ENCODE data around the gene ASMTL. TPM values are rescaled to one million over a fixed set of nuclear protein-coding genes. Genes with fewer than 3 reads are reported as not detected.
"Not testable (repeated sequence)": the region's sequence is repeated elsewhere in the genome, so short reads cannot be mapped to it uniquely, and the experiment has no call there.

ASMTL gene
- total RNA-seq, 1 donor from 2014 or later = 23.8 TPM

DNA sequence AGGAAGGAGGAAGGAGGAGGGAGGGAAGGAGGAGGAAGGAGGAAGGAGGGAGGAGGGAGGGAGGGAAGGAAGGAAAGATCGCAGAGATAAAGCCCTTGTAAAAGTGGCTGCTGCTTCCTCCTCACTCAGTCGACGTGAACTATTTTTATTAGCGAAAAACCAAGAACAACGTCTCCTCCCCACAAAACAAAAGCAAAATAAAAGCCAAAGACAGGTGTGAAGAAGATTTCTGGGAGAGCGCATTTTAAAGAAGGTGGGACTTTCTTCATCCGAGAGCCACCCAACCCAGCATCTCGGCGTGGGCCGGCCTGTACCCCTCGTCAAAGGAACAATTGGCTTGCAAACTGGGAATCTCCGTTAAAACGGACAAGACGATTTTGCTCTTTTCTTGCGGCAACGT, 40.7 kb upstream of the ASMTL start:
- no peaks in the 10 kb centered on the region for H3K27me3 ChIP-seq
- H3K4me3 ChIP-seq = no peak overlapping the region
- intact Hi-C loops (cut with DNase I) = no loop called here
- H3K27ac ChIP-seq = no peak overlapping the region
- no peaks in the 10 kb centered on the region for H3K36me3 ChIP-seq
- no peaks in the 10 kb centered on the region for H3K9me3 ChIP-seq
- DNase-seq = peak; percentile 39
- TF ChIP-seq CTCF (IDR thresholded peaks at IDR 0.05) = no peak
- no peaks in the 10 kb centered on the region for H3K4me1 ChIP-seq
- ATAC-seq = no peak

DNA sequence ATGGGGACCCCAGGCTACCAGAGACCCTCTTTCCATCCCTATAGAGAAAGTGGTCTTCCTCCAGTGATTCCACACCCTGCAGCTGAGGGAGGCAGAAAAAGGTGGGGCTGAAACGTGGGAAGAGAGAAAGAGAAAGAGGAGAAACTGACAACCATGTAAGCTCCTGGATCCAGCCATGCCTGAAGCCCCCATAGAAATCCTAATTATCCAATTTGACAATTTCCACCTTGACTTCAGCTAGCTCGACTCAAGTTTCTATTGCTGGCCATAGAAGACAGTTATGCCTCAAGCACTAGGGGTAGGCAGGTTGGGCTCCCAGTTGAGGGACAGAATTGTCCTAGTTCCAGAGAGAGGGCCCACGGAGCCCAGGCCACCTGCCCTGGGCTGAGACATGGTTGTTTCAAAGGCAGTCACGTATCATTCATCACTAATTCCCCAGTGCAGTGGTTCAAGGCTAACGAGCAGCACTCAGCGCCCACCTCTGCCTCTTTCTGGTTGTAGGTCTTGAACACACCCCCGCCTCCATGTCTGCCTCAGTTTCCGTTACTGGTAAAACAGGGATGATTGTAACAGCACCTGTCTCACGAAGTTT, 39.8 kb upstream of the ASMTL start:
- ATAC-seq = no peak
- DNase-seq = peak; percentile 18
- H3K9me3 ChIP-seq = no peaks in the 10 kb centered on the region

GRCh38 chrX:1491851-1492349, 39.2 kb upstream of the ASMTL start:
- Histone ChIP-seq H3K4me1 (no peaks in the 10 kb centered on the region), H3K9me3 (no peaks in the 10 kb centered on the region), H3K27me3 (no peaks in the 10 kb centered on the region), H3K27ac (no peak overlapping the region), H3K36me3 (no peaks in the 10 kb centered on the region), H3K4me3 (no peak overlapping the region)
- intact Hi-C loops (cut with DNase I) = no loop called here
- ATAC-seq (peak; percentile 55), DNase-seq (peak; percentile 47)
- TF ChIP-seq CTCF (IDR thresholded peaks at IDR 0.05) = no peak

More for the DNA sequence above, 39.8 kb upstream of the ASMTL start:
- no peaks in the 10 kb centered on the region for H3K36me3 ChIP-seq
- H3K4me1 ChIP-seq = no peaks in the 10 kb centered on the region
- intact Hi-C loops (cut with DNase I) = no loop called here
- no peak overlapping the region for H3K27ac ChIP-seq
- no peaks in the 10 kb centered on the region for H3K27me3 ChIP-seq
- no peak overlapping the region for H3K4me3 ChIP-seq
- TF ChIP-seq CTCF (IDR thresholded peaks at IDR 0.05) = no peak

GRCh38 chrX:1491248-1491647, 38.5 kb upstream of the ASMTL start:
- H3K9me3 ChIP-seq; H3K4me3 ChIP-seq; DNase-seq; H3K27ac ChIP-seq; H3K27me3 ChIP-seq; ATAC-seq; intact Hi-C loops (cut with DNase I); H3K36me3 ChIP-seq; H3K4me1 ChIP-seq: not testable (repeated sequence)

DNA sequence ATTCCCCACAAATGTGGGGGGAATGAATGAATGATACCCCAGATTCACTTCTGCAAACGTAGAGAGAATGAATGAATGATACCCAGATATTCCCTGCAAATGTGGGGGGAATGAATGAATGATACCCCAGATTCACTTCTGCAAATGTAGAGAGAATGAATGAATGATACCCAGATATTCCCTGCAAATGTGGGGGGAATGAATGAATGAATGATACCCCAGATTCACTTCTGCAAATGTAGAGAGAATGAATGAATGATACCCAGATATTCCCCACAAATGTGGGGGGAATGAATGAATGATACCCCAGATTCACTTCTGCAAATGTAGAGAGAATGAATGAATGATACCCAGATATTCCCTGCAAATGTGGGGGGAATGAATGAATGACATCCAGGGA, 38.0 kb upstream of the ASMTL start:
- DNase-seq; intact Hi-C loops (cut with DNase I); H3K4me3 ChIP-seq; H3K27ac ChIP-seq; H3K27me3 ChIP-seq; H3K36me3 ChIP-seq; H3K9me3 ChIP-seq; ATAC-seq; H3K4me1 ChIP-seq: not testable (repeated sequence)

DNA sequence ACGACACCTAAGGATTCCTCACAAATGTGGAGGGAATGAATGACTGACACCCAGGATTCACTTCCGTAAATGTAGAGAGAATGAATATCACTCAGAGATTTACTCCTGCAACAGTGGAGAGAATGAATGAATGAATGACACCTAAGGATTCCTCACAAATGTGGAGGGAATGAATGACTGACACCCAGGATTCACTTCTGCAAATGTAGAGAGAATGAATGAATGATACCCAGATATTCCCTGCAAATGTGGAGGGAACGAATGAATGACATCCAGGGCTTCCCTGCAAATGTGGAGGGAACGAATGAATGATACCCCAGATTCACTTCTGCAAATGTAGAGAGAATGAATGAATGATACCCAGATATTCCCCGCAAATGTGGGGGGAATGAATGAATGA, 36.6 kb upstream of the ASMTL start:
- not testable (repeated sequence) for ATAC-seq

GRCh38 chrX:1488745-1489144, 36.0 kb upstream of the ASMTL start:
- Histone ChIP-seq H3K4me1 (no peaks in the 10 kb centered on the region), H3K27me3 (no peaks in the 10 kb centered on the region), H3K4me3 (no peak overlapping the region), H3K9me3 (no peaks in the 10 kb centered on the region), H3K36me3 (no peaks in the 10 kb centered on the region), H3K27ac (no peak overlapping the region)
- DNase-seq (no peak), ATAC-seq (no peak)
- TF ChIP-seq CTCF (IDR thresholded peaks at IDR 0.05) = no peak
- intact Hi-C loops (cut with DNase I) = no loop called here

More for the DNA sequence above, 36.6 kb upstream of the ASMTL start:
- DNase-seq; H3K4me1 ChIP-seq; H3K9me3 ChIP-seq; H3K4me3 ChIP-seq; H3K27ac ChIP-seq; H3K27me3 ChIP-seq; H3K36me3 ChIP-seq; intact Hi-C loops (cut with DNase I): not testable (repeated sequence)

All from upper lobe of right lung (tissue), 1 donor.